Measurements from ENCODE around the gene GBE1.

Gene GBE1

DNA sequence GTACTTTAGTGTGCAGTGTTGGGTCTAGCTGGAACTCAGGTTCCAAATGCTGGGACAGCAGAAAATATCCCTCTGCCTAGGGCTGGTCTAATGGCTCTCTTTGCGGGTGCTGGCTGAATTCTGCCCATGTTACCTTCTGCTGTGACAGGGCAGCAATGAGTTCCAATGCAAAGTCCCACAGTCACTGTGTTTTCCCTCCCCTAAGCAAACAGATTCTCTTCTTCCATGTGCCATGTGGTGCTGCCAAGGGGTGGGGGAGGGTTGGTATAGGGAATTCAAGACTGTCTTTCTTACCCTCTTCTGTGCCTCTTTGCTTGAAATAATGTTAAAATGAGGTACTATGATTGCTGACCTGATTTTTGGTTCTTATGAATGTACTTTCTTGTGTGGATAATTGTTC lies 229.6 kb downstream of the GBE1 start:
- Histone ChIP-seq H3K27ac (ENCODE audit: low read depth, low read length) (no peak overlapping the region), H4K20me1 (ENCODE audit: low read depth, low read length) (no peaks in the 10 kb centered on the region), H3K9me3 (ENCODE audit: insufficient read depth, low read length) (no peaks in the 10 kb centered on the region), H3F3A (ENCODE audit: insufficient read depth) (no peaks in the 10 kb centered on the region), H3K4me3 (ENCODE audit: insufficient read depth, low read length, poor library complexity, severe bottlenecking) (no peak overlapping the region), H3K9me2 (replicated peaks; ENCODE audit: insufficient read depth, low read length) (no peaks in the 10 kb centered on the region), H3K79me2 (ENCODE audit: insufficient read depth, low read length) (no peaks in the 10 kb centered on the region), H3K36me3 (ENCODE audit: low read length) (no peaks in the 10 kb centered on the region), H3K27me3 (ENCODE audit: low read length) (no peaks in the 10 kb centered on the region), H3K9ac (ENCODE audit: low read length) (no peak overlapping the region), H3K4me2 (ENCODE audit: low read depth, low read length, poor library complexity, severe bottlenecking) (no peak overlapping the region), H2AFZ (ENCODE audit: low read depth, low read length, severe bottlenecking) (no peak overlapping the region)
- no peak for TF ChIP-seq EZH2phosphoT487 (conservative IDR thresholded peaks at IDR 0.05; ENCODE audit: low read length)
- TF ChIP-seq, protein P1, sequence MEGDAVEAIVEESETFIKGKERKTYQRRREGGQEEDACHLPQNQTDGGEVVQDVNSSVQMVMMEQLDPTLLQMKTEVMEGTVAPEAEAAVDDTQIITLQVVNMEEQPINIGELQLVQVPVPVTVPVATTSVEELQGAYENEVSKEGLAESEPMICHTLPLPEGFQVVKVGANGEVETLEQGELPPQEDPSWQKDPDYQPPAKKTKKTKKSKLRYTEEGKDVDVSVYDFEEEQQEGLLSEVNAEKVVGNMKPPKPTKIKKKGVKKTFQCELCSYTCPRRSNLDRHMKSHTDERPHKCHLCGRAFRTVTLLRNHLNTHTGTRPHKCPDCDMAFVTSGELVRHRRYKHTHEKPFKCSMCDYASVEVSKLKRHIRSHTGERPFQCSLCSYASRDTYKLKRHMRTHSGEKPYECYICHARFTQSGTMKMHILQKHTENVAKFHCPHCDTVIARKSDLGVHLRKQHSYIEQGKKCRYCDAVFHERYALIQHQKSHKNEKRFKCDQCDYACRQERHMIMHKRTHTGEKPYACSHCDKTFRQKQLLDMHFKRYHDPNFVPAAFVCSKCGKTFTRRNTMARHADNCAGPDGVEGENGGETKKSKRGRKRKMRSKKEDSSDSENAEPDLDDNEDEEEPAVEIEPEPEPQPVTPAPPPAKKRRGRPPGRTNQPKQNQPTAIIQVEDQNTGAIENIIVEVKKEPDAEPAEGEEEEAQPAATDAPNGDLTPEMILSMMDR (IDR thresholded peaks at IDR 0.05; ENCODE audit: insufficient read depth, low read length, poor library complexity, severe bottlenecking), result no peak

DNA sequence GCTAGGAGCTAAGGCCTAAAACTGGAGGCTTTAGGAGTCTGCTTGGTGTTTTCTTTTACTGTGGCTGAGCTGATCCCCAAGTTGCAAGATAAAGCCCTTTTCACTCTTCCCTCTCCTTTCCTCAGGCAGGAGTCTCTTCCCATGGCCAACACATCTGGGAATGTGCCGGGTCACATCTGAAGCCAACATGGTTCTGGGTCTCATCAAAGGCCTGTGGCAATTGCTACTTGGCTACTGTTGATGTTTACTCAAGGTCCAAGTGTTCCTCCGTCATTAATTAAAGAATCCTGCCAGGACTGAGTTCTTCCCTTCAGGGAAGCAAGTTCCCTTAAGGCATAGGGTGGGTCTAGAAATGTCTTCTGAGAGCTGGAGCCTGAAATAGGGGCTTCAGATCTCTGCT lies 230.2 kb downstream of the GBE1 start:
- H3F3A ChIP-seq (ENCODE audit: insufficient read depth), result no peaks in the 10 kb centered on the region
- H3K79me2 ChIP-seq (ENCODE audit: insufficient read depth, low read length), result no peaks in the 10 kb centered on the region
- H3K9me3 ChIP-seq (ENCODE audit: insufficient read depth, low read length), result no peaks in the 10 kb centered on the region
- no peaks in the 10 kb centered on the region for H3K36me3 ChIP-seq (ENCODE audit: low read length)
- no peak overlapping the region for H3K27ac ChIP-seq (ENCODE audit: low read depth, low read length)
- H3K4me2 ChIP-seq (ENCODE audit: low read depth, low read length, poor library complexity, severe bottlenecking), result no peak overlapping the region
- no peaks in the 10 kb centered on the region for H3K9me2 ChIP-seq (replicated peaks; ENCODE audit: insufficient read depth, low read length)
- no peak overlapping the region for H3K4me3 ChIP-seq (ENCODE audit: insufficient read depth, low read length, poor library complexity, severe bottlenecking)
- no peak overlapping the region for H3K9ac ChIP-seq (ENCODE audit: low read length)
- no peaks in the 10 kb centered on the region for H4K20me1 ChIP-seq (ENCODE audit: low read depth, low read length)
- no peak for TF ChIP-seq EZH2phosphoT487 (conservative IDR thresholded peaks at IDR 0.05; ENCODE audit: low read length)
- TF ChIP-seq, protein P1 (IDR thresholded peaks at IDR 0.05; ENCODE audit: insufficient read depth, low read length, poor library complexity, severe bottlenecking), result no peak
- H2AFZ ChIP-seq (ENCODE audit: low read depth, low read length, severe bottlenecking), result no peak overlapping the region
- H3K27me3 ChIP-seq (ENCODE audit: low read length), result no peaks in the 10 kb centered on the region

DNA sequence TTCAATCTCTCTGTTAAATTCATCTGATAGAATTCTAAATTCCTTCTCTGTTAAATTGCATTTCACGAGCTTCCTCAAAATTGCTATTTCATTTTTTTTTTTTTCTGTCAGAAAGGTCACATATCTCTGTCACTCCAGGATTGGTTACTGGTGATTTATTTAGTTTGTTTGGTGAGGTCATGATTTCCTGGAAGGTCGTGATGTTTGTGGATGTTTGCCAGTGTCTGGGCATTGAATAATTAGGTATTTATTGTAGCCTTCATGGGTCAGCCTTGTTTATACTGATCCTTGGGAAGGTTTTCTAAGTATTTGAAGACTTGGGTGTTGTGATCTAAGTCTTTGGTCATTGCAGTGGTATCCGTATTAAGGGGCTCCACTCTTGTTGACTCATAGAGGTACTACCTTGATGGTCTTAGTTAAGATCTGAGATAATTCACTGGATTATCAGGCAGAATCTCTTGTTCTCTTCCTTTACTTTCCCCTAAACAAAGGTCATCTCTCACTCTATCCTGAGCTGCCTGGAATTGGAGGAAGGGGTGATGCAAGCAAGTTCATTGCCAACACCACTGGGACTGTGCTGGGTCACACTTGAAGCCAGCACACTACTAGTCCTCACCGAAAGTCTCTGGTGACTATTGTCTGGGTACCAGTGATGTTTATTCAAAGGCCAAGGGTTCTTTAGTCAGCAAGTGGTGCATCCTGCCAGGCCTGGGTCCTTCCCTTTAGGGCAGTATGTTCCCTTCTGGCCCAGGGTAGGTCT lies 231.1 kb downstream of the GBE1 start:
- H3F3A ChIP-seq (ENCODE audit: insufficient read depth), result no peaks in the 10 kb centered on the region
- H3K36me3 ChIP-seq (ENCODE audit: low read length), result no peaks in the 10 kb centered on the region
- no peaks in the 10 kb centered on the region for H4K20me1 ChIP-seq (ENCODE audit: low read depth, low read length)
- H3K4me3 ChIP-seq (ENCODE audit: insufficient read depth, low read length, poor library complexity, severe bottlenecking), result no peak overlapping the region
- no peak overlapping the region for H2AFZ ChIP-seq (ENCODE audit: low read depth, low read length, severe bottlenecking)
- no peak overlapping the region for H3K9ac ChIP-seq (ENCODE audit: low read length)
- H3K27ac ChIP-seq (ENCODE audit: low read depth, low read length), result no peak overlapping the region
- H3K9me2 ChIP-seq (replicated peaks; ENCODE audit: insufficient read depth, low read length), result no peaks in the 10 kb centered on the region
- H3K4me2 ChIP-seq (ENCODE audit: low read depth, low read length, poor library complexity, severe bottlenecking), result no peak overlapping the region
- no peaks in the 10 kb centered on the region for H3K79me2 ChIP-seq (ENCODE audit: insufficient read depth, low read length)
- no peaks in the 10 kb centered on the region for H3K27me3 ChIP-seq (ENCODE audit: low read length)
- no peak for TF ChIP-seq EZH2phosphoT487 (conservative IDR thresholded peaks at IDR 0.05; ENCODE audit: low read length)
- TF ChIP-seq, protein P1 (IDR thresholded peaks at IDR 0.05; ENCODE audit: insufficient read depth, low read length, poor library complexity, severe bottlenecking), result no peak
- no peaks in the 10 kb centered on the region for H3K9me3 ChIP-seq (ENCODE audit: insufficient read depth, low read length)

Data from SU-DHL-6 (cell line).